SK-N-SH (cell line): ENCODE data around the gene MAK. TPM values are rescaled to one million over a fixed set of nuclear protein-coding genes. Genes with fewer than 3 reads are reported as not detected.

Experiments used
- CTCF ChIA-PET: fragments of 300-600, 350-600 bp; formaldehyde crosslinking; extraction: SDS; loops from one replicate; lab custom pipeline; 2021; lab: Yijun Ruan, JAX
- POLR2A ChIA-PET: fragments of 350-600 bp; sonication (Branson Sonifier 250); formaldehyde crosslinking; extraction: SDS; loops from one replicate; lab custom pipeline; 2020; ENCODE audit warnings: antibody characterized with exemption, inconsistent platforms; lab: Yijun Ruan, JAX
- DNase-seq: peaks from one replicate; pipeline ENCODE4 v3.0.0; 2012
- H2AFZ ChIP-seq: fragments of 200-600 bp; sonication (generic); 2 replicates; pipeline ENCODE4 v1.8.1; 2016; ENCODE audit warnings: antibody characterized with exemption, mild to moderate bottlenecking, low read depth
- H3F3A ChIP-seq: fragments of 200-600 bp; sonication (generic); replicated peaks from 2 replicates; pipeline ENCODE3; 2016; ENCODE audit warnings: antibody characterized with exemption, mild to moderate bottlenecking; ENCODE audit not compliant: insufficient read depth
- H3K27ac ChIP-seq, 2 experiments: fragments of 200-500 bp in 1 of 2; fragments of 200-600 bp in 1 of 2; sonication (Bioruptor generic) in 1 of 2; sonication (generic), shearing (Covaris generic) in 1 of 2; 2 replicates each; pipeline versions ENCODE4 v1.5.1 to v1.6.1; 2014 to 2016; ENCODE audit warnings: low read depth in 2 of 2, inconsistent platforms in 1 of 2, low read length in 1 of 2, mild to moderate bottlenecking in 1 of 2, mixed read lengths in 1 of 2
- H3K27me3 ChIP-seq: fragments of 200-600 bp; sonication (generic), shearing (Covaris generic); 2 replicates; pipeline ENCODE4 v1.6.1; 2016; ENCODE audit warnings: mixed run types; ENCODE audit not compliant: insufficient read depth
- H3K36me3 ChIP-seq, 2 experiments: fragments of 200-500 bp in 1 of 2; fragments of 200-600 bp in 1 of 2; sonication (Bioruptor generic) in 1 of 2; sonication (generic) in 1 of 2; replicated peaks in 1 of 2; 2 replicates each; pipeline versions ENCODE3 to v1.5.1; 2014 to 2016; ENCODE audit warnings: low read length in 1 of 2, mild to moderate bottlenecking in 1 of 2; ENCODE audit not compliant: insufficient read depth in 2 of 2, control insufficient read depth in 1 of 2
- H3K4me1 ChIP-seq, 2 experiments: fragments of 200-500 bp in 1 of 2; fragments of 200-600 bp in 1 of 2; sonication (Bioruptor generic) in 1 of 2; sonication (generic), shearing (Covaris generic) in 1 of 2; 2 replicates each; pipeline versions ENCODE4 v1.5.1 to v1.6.1; 2014 to 2016; ENCODE audit warnings: low read depth in 1 of 2, low read length in 1 of 2, mixed run types in 1 of 2; ENCODE audit not compliant: insufficient read depth in 2 of 2, control insufficient read depth in 1 of 2
- H3K4me2 ChIP-seq: fragments of 200-600 bp; sonication (generic), shearing (Covaris generic); 2 replicates; pipeline ENCODE4 v1.6.1; 2017; ENCODE audit warnings: mixed run types
- H3K4me3 ChIP-seq, 2 experiments: fragments of 200-500 bp in 1 of 2; fragments of 200-600 bp in 1 of 2; sonication (Bioruptor generic) in 1 of 2; sonication (generic), shearing (Covaris generic) in 1 of 2; 2 replicates each; pipeline versions ENCODE4 v1.5.1 to v1.8.1; 2014 to 2016; ENCODE audit warnings: low read depth in 2 of 2, inconsistent platforms in 1 of 2, low read length in 1 of 2, mild to moderate bottlenecking in 1 of 2, mixed read lengths in 1 of 2, moderate library complexity in 1 of 2
- H3K79me2 ChIP-seq: fragments of 200-600 bp; sonication (generic); 2 replicates; pipeline ENCODE4 v1.8.1; 2017; ENCODE audit warnings: mild to moderate bottlenecking; ENCODE audit not compliant: insufficient read depth
- H3K9ac ChIP-seq: fragments of 200-600 bp; sonication (generic); 2 replicates; pipeline ENCODE4 v1.6.1; 2017; ENCODE audit warnings: mixed run types
- H3K9me2 ChIP-seq: fragments of 200-600 bp; sonication (generic); 2 replicates; pipeline ENCODE4 v1.6.1; 2017; ENCODE audit warnings: mixed run types
- H3K9me3 ChIP-seq: fragments of 200-600 bp; sonication (generic); 2 replicates; pipeline ENCODE4 v1.6.1; 2017; ENCODE audit warnings: mixed run types, mild to moderate bottlenecking, moderate library complexity
- H4K20me1 ChIP-seq: fragments of 200-600 bp; sonication (generic); 2 replicates; pipeline ENCODE4 v1.6.1; 2017; ENCODE audit warnings: mild to moderate bottlenecking, mixed run types; ENCODE audit not compliant: insufficient read depth
- ELF1 ChIP-seq: IDR thresholded peaks from 2 replicates; pipeline ENCODE4 v1.4.0; 2012
- EP300 ChIP-seq, 2 experiments: IDR thresholded peaks; 2 replicates each; pipeline versions ENCODE4 v1.4.0 to v1.6.1; 2012; ENCODE audit warnings: borderline replicate concordance in 1 of 2, low read depth in 1 of 2, low read length in 1 of 2
- EZH2phosphoT487 ChIP-seq: fragments of 200-600 bp; sonication (generic); IDR thresholded peaks from 2 replicates; pipeline ENCODE4 v1.6.1; 2017; ENCODE audit warnings: low read depth, mixed run types, mild to moderate bottlenecking, antibody characterized with exemption, moderate library complexity, borderline replicate concordance
- FOSL2 ChIP-seq: IDR thresholded peaks from 2 replicates; pipeline ENCODE4 v1.4.0; 2012; ENCODE audit warnings: low read depth, mild to moderate bottlenecking, moderate library complexity, borderline replicate concordance
- FOXJ3 ChIP-seq: sonication (generic); formaldehyde crosslinking; IDR thresholded peaks from 2 replicates; pipeline ENCODE4 v1.5.1; 2020; ENCODE audit warnings: mild to moderate bottlenecking, missing genetic modification reagents
- GABPA ChIP-seq: IDR thresholded peaks from 2 replicates; pipeline ENCODE4 v1.4.0; 2012; ENCODE audit warnings: low read depth, mild to moderate bottlenecking
- JUND ChIP-seq: IDR thresholded peaks from 2 replicates; pipeline ENCODE4 v1.4.0; 2012
- MEF2A ChIP-seq: IDR thresholded peaks from 2 replicates; pipeline ENCODE4 v1.4.0; 2012; ENCODE audit warnings: low read depth, borderline replicate concordance
- NFIC ChIP-seq: IDR thresholded peaks from 2 replicates; pipeline ENCODE4 v1.4.0; 2012; ENCODE audit warnings: borderline replicate concordance
- RCOR1 ChIP-seq: fragments of 150-350 bp; IDR thresholded peaks from 2 replicates; pipeline ENCODE4 v1.6.1; 2017; ENCODE audit warnings: antibody characterized with exemption, low read length
- RXRA ChIP-seq: IDR thresholded peaks from 2 replicates; pipeline ENCODE4 v1.4.0; 2012; ENCODE audit warnings: low read depth, mild to moderate bottlenecking, borderline replicate concordance
- TAF1 ChIP-seq: IDR thresholded peaks from 2 replicates; pipeline ENCODE4 v1.6.1; 2012; ENCODE audit warnings: low read depth, mild to moderate bottlenecking, low read length, moderate library complexity, borderline replicate concordance
- TCF12 ChIP-seq: IDR thresholded peaks from 2 replicates; pipeline ENCODE4 v1.4.0; 2012
- YY1 ChIP-seq: IDR thresholded peaks from 2 replicates; pipeline ENCODE4 v1.4.0; 2012; ENCODE audit warnings: low read depth, mild to moderate bottlenecking
- WGBS: methylation state at CpG from one replicate; pipeline ENCODE4 v1.1.6; 2017; ENCODE audit warnings: low lambda C conversion rate; 5-methylcytosine and 5-hydroxymethylcytosine counted together
- polyA plus RNA-seq, 3 experiments: library from polyadenylated mRNA; depleted of rRNA; stranded (reverse); fragments of >200 nt; gene quantifications; 2 replicates each; pipeline ENCODE4 v1.2.3, GENCODE V29; 2012
- TF ChIP-seq, protein P1 (sequence below): IDR thresholded peaks from 2 replicates; pipeline ENCODE4; 2012
- TF ChIP-seq, protein P2 (sequence below): IDR thresholded peaks from 2 replicates; pipeline ENCODE4 v1.4.0; 2012; ENCODE audit warnings: low read depth, borderline replicate concordance
- TF ChIP-seq, protein P3 (sequence below): fragments of 150-350 bp; IDR thresholded peaks from 2 replicates; pipeline ENCODE4 v1.6.1; 2016; ENCODE audit warnings: mild to moderate bottlenecking, low read depth, low read length
- TF ChIP-seq, protein P4 (sequence below): fragments of 200-600 bp; sonication (generic); IDR thresholded peaks from 2 replicates; pipeline ENCODE4 v1.6.1; 2017; ENCODE audit warnings: antibody characterized with exemption, mild to moderate bottlenecking, moderate library complexity

The MAK gene
- polyA plus RNA-seq, 1 of the 3 experiments (the other 2 are of a cell fraction) = 0.02 TPM

DNA sequence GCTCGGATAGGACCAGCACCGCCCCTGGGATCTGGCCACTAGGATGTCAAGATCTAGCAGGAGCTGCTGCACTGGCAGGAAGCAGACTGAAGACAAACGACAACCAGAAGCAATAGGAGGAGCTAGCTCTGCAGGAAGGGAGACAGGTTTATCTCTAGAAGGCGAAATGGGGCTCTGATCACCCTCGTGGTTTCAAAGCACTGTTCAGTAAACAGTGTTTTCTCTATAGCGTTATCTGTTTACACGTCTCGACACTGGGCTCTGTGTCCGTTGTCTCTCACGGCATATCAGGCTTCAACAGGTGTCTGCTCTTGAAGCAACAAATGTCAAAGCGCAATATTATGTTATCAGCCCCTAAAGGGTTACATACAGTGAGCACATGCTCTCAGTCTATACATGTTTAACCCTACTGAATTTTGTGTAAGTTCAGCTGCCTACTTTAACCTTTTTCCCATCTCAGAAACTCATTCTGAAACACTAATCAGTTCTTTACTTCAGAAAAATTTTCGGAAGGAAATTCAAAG is 66.9 kb downstream of the MAK start:
- CTCF ChIA-PET = interaction anchor here (1.3 to 1.5 kb wide), 2 partner anchors 22 to 261 kb away, joined by 3 to 6 read pairs; no protein-coding TSS in a partner anchor
- DNase-seq = no peak
- H2AFZ ChIP-seq = no peak overlapping the region
- H3K27ac ChIP-seq = no peak overlapping the region
- peaks cover 5 to 22% of the 10 kb centered on the region in 2 experiments for H3K36me3 ChIP-seq
- H3F3A ChIP-seq = no peaks in the 10 kb centered on the region
- H3K4me2 ChIP-seq = no peak overlapping the region
- H3K79me2 ChIP-seq = no peaks in the 10 kb centered on the region
- no peaks in the 10 kb centered on the region for H3K9me2 ChIP-seq
- POLR2A ChIA-PET = interaction anchor here (1.2 kb wide), 1 partner anchor 77 kb away, joined by 6 read pairs; the partner anchor contains the start of genes C6orf52 and PAK1IP1
- no peaks in the 10 kb centered on the region for H3K27me3 ChIP-seq
- H3K4me3 ChIP-seq = no peak overlapping the region
- TF ChIP-seq MEF2A = no peak
- TF ChIP-seq FOXJ3 (CRISPR knock-in tag) = no peak
- no peaks in the 10 kb centered on the region for H4K20me1 ChIP-seq
- no peaks in the 10 kb centered on the region for H3K9me3 ChIP-seq
- WGBS = 93% methylated on average over 12 of the region's 12 CpGs
- no peaks in the 10 kb centered on the region for H3K4me1 ChIP-seq
- no peak overlapping the region for H3K9ac ChIP-seq

GRCh38 chr6:10769419-10769818 is 68.9 kb downstream of the MAK start:
- Histone ChIP-seq H3K9me2 (no peaks in the 10 kb centered on the region), H3K79me2 (no peaks in the 10 kb centered on the region), H3F3A (no peaks in the 10 kb centered on the region), H4K20me1 (no peaks in the 10 kb centered on the region), H3K27me3 (no peaks in the 10 kb centered on the region)
- ChIA-PET CTCF (interaction anchor here (0.7 to 2.2 kb wide), 3 partner anchors 10 to 32 kb away, joined by 3 to 9 read pairs (median 5); no protein-coding TSS in a partner anchor), POLR2A (no interaction called here)
- TF ChIP-seq ELF1 = no peak
- TF ChIP-seq MEF2A = no peak
- no peak for TF ChIP-seq YY1
- TF ChIP-seq, protein P1, sequence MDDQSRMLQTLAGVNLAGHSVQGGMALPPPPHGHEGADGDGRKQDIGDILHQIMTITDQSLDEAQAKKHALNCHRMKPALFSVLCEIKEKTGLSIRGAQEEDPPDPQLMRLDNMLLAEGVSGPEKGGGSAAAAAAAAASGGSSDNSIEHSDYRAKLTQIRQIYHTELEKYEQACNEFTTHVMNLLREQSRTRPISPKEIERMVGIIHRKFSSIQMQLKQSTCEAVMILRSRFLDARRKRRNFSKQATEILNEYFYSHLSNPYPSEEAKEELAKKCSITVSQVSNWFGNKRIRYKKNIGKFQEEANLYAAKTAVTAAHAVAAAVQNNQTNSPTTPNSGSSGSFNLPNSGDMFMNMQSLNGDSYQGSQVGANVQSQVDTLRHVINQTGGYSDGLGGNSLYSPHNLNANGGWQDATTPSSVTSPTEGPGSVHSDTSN = no peak
- TF ChIP-seq GABPA = no peak
- TF ChIP-seq FOSL2 = no peak
- no peak for TF ChIP-seq EZH2phosphoT487
- no peak for TF ChIP-seq JUND
- no peak for TF ChIP-seq RXRA
- TF ChIP-seq, all 33 proteins: peak for 0
- 100% methylated on average over 2 of the region's 3 CpGs for WGBS
- Histone ChIP-seq H3K4me2 (no peak overlapping the region), H3K9me3 (no peaks in the 10 kb centered on the region), H2AFZ (no peak overlapping the region), H3K27ac (no peak overlapping the region), H3K4me3 (no peak overlapping the region), H3K9ac (no peak overlapping the region), H3K36me3 (peaks cover 0 to 18% of the 10 kb centered on the region in 2 experiments), H3K4me1 (no peaks in the 10 kb centered on the region)
- no peak for DNase-seq

- Histone ChIP-seq H3K27me3 (no peaks in the 10 kb centered on the region), H3K9ac (no peak overlapping the region), H3K9me3 (no peaks in the 10 kb centered on the region), H3K4me1 (peaks cover 0 to 15% of the 10 kb centered on the region in 2 experiments; a peak in 2 of 4 replicates), H3K4me2 (no peak overlapping the region), H3K4me3 (no peak overlapping the region), H3K79me2 (peaks cover 6% of the 10 kb centered on the region; the same call in 1 of the 2 replicates), H4K20me1 (no peaks in the 10 kb centered on the region; the same call in 1 of the 2 replicates), H3K36me3 (peaks cover 0 to 12% of the 10 kb centered on the region in 2 experiments), H3F3A (peaks cover 21% of the 10 kb centered on the region), H2AFZ (no peak overlapping the region), H3K9me2 (no peaks in the 10 kb centered on the region), H3K27ac (no peak overlapping the region)
- 86% methylated on average over 2 of the region's 2 CpGs for WGBS
- POLR2A ChIA-PET = no interaction called here
- CTCF ChIA-PET = interaction anchor here (1.4 kb wide), 1 partner anchor 39 kb away, joined by 3 read pairs; no protein-coding TSS in a partner anchor
- no peak for DNase-seq
- TF ChIP-seq TAF1 (no peak), TCF12 (no peak), EP300 (IDR thresholded peaks at IDR 0.05; ENCODE audit: borderline replicate concordance in 1 of 2, low read depth in 1 of 2, low read length in 1 of 2) (no peak), RCOR1 (no peak), EZH2phosphoT487 (no peak), JUND (no peak), NFIC (no peak)
- TF ChIP-seq, protein P2, sequence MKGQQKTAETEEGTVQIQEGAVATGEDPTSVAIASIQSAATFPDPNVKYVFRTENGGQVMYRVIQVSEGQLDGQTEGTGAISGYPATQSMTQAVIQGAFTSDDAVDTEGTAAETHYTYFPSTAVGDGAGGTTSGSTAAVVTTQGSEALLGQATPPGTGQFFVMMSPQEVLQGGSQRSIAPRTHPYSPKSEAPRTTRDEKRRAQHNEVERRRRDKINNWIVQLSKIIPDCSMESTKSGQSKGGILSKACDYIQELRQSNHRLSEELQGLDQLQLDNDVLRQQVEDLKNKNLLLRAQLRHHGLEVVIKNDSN = no peak
- TF ChIP-seq, protein P3, sequence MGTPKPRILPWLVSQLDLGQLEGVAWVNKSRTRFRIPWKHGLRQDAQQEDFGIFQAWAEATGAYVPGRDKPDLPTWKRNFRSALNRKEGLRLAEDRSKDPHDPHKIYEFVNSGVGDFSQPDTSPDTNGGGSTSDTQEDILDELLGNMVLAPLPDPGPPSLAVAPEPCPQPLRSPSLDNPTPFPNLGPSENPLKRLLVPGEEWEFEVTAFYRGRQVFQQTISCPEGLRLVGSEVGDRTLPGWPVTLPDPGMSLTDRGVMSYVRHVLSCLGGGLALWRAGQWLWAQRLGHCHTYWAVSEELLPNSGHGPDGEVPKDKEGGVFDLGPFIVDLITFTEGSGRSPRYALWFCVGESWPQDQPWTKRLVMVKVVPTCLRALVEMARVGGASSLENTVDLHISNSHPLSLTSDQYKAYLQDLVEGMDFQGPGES = no peak
- TF ChIP-seq, protein P4, sequence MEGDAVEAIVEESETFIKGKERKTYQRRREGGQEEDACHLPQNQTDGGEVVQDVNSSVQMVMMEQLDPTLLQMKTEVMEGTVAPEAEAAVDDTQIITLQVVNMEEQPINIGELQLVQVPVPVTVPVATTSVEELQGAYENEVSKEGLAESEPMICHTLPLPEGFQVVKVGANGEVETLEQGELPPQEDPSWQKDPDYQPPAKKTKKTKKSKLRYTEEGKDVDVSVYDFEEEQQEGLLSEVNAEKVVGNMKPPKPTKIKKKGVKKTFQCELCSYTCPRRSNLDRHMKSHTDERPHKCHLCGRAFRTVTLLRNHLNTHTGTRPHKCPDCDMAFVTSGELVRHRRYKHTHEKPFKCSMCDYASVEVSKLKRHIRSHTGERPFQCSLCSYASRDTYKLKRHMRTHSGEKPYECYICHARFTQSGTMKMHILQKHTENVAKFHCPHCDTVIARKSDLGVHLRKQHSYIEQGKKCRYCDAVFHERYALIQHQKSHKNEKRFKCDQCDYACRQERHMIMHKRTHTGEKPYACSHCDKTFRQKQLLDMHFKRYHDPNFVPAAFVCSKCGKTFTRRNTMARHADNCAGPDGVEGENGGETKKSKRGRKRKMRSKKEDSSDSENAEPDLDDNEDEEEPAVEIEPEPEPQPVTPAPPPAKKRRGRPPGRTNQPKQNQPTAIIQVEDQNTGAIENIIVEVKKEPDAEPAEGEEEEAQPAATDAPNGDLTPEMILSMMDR = no peak
Observed at GRCh38 chr6:10763006-10763405, 75.3 kb downstream of the MAK start.
